ENCODE measurements around the gene PRSS12.

PRSS12 gene

DNA sequence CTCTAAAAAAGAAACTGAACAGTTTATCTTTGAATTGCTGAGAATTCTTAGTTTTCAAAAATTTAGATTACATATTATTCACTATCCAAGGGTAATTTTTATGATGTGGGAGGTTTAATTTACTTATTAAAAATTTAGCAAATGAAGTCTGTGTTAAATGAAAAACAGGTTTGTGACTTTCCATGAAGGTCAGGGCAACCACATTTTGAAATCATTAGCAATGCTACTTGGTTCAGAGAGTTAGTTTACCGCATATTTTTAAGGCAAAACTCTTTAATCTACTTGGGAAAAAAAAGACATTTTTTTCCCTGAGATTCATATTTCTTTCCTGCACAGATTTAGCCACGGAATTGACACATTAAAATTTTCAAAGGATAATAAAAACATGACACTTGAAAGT lies 37.3 kb upstream of the PRSS12 start:
- TF ChIP-seq POLR2AphosphoS5 (IDR thresholded peaks at IDR 0.05; ENCODE audit: low read depth) (no peak), SPI1 (IDR thresholded peaks at IDR 0.05; ENCODE audit: borderline replicate concordance, low read depth) (no peak), GABPA (IDR thresholded peaks at IDR 0.05; ENCODE audit: low read depth) (no peak)
- TF ChIP-seq, protein P1, sequence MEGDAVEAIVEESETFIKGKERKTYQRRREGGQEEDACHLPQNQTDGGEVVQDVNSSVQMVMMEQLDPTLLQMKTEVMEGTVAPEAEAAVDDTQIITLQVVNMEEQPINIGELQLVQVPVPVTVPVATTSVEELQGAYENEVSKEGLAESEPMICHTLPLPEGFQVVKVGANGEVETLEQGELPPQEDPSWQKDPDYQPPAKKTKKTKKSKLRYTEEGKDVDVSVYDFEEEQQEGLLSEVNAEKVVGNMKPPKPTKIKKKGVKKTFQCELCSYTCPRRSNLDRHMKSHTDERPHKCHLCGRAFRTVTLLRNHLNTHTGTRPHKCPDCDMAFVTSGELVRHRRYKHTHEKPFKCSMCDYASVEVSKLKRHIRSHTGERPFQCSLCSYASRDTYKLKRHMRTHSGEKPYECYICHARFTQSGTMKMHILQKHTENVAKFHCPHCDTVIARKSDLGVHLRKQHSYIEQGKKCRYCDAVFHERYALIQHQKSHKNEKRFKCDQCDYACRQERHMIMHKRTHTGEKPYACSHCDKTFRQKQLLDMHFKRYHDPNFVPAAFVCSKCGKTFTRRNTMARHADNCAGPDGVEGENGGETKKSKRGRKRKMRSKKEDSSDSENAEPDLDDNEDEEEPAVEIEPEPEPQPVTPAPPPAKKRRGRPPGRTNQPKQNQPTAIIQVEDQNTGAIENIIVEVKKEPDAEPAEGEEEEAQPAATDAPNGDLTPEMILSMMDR (IDR thresholded peaks at IDR 0.05; ENCODE audit: insufficient read depth, low read length), result no peak
- TF ChIP-seq, protein P2, sequence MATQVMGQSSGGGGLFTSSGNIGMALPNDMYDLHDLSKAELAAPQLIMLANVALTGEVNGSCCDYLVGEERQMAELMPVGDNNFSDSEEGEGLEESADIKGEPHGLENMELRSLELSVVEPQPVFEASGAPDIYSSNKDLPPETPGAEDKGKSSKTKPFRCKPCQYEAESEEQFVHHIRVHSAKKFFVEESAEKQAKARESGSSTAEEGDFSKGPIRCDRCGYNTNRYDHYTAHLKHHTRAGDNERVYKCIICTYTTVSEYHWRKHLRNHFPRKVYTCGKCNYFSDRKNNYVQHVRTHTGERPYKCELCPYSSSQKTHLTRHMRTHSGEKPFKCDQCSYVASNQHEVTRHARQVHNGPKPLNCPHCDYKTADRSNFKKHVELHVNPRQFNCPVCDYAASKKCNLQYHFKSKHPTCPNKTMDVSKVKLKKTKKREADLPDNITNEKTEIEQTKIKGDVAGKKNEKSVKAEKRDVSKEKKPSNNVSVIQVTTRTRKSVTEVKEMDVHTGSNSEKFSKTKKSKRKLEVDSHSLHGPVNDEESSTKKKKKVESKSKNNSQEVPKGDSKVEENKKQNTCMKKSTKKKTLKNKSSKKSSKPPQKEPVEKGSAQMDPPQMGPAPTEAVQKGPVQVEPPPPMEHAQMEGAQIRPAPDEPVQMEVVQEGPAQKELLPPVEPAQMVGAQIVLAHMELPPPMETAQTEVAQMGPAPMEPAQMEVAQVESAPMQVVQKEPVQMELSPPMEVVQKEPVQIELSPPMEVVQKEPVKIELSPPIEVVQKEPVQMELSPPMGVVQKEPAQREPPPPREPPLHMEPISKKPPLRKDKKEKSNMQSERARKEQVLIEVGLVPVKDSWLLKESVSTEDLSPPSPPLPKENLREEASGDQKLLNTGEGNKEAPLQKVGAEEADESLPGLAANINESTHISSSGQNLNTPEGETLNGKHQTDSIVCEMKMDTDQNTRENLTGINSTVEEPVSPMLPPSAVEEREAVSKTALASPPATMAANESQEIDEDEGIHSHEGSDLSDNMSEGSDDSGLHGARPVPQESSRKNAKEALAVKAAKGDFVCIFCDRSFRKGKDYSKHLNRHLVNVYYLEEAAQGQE (IDR thresholded peaks at IDR 0.05; ENCODE audit: insufficient replicate concordance, low read depth), result no peak
- no peak for DNase-seq (ENCODE audit: low read depth in 1 of 2, low spot score in 1 of 2)
- H3K27me3 ChIP-seq (ENCODE audit: insufficient read depth, poor library complexity, severe bottlenecking), result no peaks in the 10 kb centered on the region
- H3K4me3 ChIP-seq (replicated peaks; ENCODE audit: insufficient read depth, low read length), result no peak overlapping the region
- H3K27ac ChIP-seq (replicated peaks), result no peak overlapping the region

DNA sequence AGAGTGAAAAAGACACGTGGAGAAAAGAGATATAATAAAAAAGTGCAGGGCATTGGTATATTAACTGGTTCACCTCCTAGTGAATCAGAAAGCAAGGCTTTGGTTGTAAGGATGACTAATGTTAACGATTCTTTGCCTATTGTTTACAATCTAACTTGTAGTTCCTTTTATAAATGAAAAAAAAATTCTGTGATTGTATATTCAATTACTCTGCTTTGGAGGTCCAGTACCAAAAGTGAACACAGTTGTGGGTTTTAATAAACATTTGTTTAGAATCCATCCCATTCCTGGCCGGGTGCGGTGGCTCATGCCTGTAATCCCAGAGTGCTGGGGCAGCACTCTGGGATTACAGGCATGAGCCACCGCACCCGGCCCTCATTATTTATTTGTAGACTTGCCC lies 36.9 kb upstream of the PRSS12 start:
- no peak overlapping the region for H3K4me3 ChIP-seq (replicated peaks; ENCODE audit: insufficient read depth, low read length)
- DNase-seq (ENCODE audit: low read depth in 1 of 2, low spot score in 1 of 2), result no peak

DNA sequence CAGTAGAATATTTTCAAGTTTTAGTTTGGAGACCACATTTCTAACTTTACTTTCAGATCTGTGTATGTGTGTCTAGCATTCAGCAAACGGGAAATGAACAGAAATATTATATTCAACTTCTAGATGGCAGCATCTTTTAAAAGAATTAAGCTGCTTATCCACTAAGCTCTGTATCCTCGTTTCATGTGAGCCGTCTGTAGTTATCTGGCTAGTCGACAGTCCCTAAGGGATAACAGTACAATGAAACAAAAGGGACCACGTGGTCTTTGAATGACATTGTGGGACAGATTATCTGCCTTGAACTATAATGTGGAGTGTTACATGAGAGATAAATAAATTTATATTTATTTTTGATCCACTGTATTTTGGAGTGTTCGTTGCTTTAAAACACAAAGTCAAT lies 35.8 kb upstream of the PRSS12 start:
- TF ChIP-seq, protein P1 (IDR thresholded peaks at IDR 0.05; ENCODE audit: insufficient read depth, low read length), result no peak
- no peak for TF ChIP-seq GABPA (IDR thresholded peaks at IDR 0.05; ENCODE audit: low read depth)
- TF ChIP-seq, protein P2 (IDR thresholded peaks at IDR 0.05; ENCODE audit: insufficient replicate concordance, low read depth), result no peak
- no peak for TF ChIP-seq SPI1 (IDR thresholded peaks at IDR 0.05; ENCODE audit: borderline replicate concordance, low read depth)

More for the DNA sequence above, 36.9 kb upstream of the PRSS12 start:
- H3K27ac ChIP-seq (replicated peaks), result no peak overlapping the region
- TF ChIP-seq SPI1 (IDR thresholded peaks at IDR 0.05; ENCODE audit: borderline replicate concordance, low read depth), result no peak
- TF ChIP-seq, protein P1 (IDR thresholded peaks at IDR 0.05; ENCODE audit: insufficient read depth, low read length), result no peak
- TF ChIP-seq GABPA (IDR thresholded peaks at IDR 0.05; ENCODE audit: low read depth), result no peak
- TF ChIP-seq, protein P2 (IDR thresholded peaks at IDR 0.05; ENCODE audit: insufficient replicate concordance, low read depth), result no peak
- no peak for TF ChIP-seq POLR2AphosphoS5 (IDR thresholded peaks at IDR 0.05; ENCODE audit: low read depth)
- no peaks in the 10 kb centered on the region for H3K27me3 ChIP-seq (ENCODE audit: insufficient read depth, poor library complexity, severe bottlenecking)

More for the DNA sequence above, 35.8 kb upstream of the PRSS12 start:
- no peak overlapping the region for H3K4me3 ChIP-seq (replicated peaks; ENCODE audit: insufficient read depth, low read length)
- DNase-seq (ENCODE audit: low read depth in 1 of 2, low spot score in 1 of 2), result no peak
- no peaks in the 10 kb centered on the region for H3K27me3 ChIP-seq (ENCODE audit: insufficient read depth, poor library complexity, severe bottlenecking)
- no peak overlapping the region for H3K27ac ChIP-seq (replicated peaks)
